GM18526 (cell line): Measurements from ENCODE around the gene SLC25A11.

Experiments
- POLR2A ChIP-seq: IDR thresholded peaks from 3 replicates; pipeline ENCODE4 v1.6.1; 2011; ENCODE audit not compliant: insufficient read length; ENCODE audit errors: extremely low read depth

SLC25A11 gene

DNA sequence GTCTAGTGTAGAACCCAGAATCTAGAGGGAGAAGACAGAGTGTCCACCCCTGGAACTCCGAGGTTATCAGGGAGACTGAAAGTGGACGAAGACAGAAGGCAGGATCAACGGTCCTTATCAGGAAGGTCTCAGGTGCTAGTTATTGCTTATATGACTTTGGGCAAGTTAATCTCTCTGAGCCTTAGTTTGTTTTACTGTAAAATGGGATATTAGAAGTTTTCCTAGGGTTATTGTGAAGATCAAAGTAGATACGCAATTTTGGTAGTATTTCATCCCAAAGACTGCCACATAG lies 1.4 kb upstream of the SLC25A11 start:
- no peak for TF ChIP-seq POLR2A

DNA sequence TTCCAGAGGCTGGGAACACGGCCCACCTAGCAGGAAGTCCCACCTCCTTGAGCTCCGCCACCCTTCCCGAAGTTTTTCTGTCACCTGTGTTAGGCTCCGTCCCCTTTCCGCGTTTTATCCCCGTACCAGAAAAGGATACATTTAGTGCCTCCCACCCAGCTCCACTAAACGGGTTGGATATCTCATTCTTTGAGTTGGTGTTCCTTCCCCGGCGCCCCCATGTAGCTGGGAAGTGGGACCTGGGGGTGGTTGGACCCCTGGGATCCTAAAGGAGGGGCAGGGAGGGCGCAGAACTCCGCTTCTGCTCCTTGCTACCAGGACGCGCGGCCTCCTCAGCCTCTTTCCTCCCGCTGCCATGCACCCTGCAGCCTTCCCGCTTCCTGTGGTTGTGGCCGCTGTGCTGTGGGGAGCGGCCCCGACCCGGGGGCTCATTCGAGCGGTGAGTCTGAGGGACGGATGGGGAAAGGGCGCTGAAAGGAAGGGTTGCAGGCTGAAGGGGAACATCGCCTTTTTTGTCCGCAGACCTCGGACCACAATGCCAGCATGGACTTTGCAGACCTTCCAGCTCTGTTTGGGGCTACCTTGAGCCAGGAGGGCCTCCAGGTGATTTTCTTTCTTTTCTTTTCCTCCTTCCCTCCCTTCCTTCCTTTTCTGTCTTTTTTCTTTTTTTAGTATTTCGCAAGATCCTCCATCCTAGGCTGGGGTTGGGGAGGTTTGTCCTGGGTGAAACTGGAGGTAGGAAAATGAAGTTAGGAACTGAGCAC lies 891 bp upstream of the SLC25A11 start:
- no peak for TF ChIP-seq POLR2A

DNA sequence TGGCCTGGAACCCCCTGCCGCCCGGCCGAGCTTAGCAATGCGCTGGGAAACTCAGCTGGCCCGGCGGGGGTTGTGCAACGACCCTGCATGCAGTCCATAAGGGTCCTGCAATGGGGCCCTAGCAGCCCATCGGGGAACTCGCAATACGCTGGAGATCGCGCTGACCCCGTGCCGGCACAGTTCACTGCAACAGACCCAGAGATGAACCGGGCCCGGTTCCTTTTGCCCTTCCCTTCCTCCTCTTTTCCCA lies 375 bp downstream of the SLC25A11 start:
- no peak for TF ChIP-seq POLR2A

DNA sequence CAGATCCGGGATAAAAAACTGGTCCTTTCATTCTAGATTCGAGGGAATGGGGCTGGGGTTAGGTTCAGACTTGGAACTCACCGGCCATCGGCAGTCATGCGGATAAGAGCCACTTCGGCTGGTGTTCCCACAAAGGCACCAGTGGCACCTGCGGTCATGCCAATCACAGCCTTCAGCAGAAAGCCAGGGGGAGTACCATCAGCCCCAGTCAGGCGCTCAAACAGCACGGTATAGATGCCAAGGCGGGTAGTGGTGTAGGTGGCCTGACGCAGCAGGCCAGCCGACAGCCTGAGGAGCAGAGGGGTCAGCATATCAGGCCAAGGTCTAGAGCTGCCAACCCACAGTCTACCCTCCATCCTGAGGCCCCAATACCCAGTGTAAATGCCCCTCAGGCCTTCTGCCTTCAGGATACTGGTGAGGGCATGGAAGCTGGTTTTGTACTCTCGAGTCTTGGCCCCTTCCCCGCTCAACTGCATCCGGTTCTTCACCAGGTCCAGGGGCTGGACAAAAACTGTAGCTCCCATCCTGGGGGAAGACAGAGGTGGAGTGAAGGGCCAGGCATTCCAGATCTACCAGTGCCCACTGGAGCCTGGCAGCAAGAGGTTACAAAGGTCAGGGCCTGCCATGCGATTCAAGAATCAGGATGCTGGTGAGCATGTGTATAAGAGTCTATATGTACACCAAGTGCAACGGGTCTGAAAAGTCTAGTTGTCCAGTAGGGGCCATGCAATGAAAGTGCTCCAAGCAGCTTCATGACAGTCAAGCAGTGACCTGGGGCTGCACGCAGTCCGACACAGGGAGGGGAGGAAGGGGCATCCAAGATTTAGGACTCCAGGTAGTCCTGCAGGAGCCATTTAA lies 929 bp downstream of the SLC25A11 start:
- TF ChIP-seq POLR2A, result no peak

DNA sequence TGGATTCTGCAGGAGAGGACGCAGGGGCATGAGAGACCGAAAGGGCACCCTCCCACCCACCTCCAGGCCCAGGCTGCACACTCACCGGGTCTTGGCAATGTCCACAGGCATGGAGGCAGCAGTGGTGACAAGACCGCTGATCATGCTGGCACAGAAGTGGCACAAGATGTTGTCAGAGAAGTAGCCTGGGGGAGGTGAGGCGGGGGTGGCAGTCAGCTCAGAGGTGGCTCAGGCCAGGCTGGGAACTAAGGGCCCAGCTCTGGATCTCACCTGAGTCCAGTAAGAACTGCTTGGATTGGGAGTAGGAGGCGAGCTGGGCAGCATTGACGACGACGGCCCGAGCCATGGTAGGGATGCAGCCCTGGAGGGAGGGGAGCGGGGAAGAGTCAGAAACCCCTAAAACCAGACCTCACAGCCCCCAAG lies 1.8 kb downstream of the SLC25A11 start:
- TF ChIP-seq POLR2A, result no peak

DNA sequence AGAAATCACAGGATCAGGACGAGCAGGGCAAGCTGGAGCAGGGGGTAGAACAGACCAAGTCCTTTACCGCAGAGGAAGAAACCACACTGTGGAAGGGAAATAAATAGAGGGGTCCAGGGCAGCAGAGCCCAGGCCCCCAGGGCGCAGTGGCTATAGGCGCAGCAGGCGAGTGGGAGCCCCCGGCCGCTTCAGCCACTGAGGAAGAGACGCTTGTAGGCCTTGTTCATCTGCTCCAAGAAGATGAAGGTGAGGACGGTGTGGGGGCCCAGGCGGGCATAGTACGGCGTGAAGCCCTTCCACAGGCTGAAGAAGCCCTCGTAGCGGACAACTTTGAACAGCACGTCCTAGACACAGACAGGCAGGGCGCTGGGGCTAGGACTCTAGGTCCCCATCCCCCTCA lies 2.3 kb downstream of the SLC25A11 start:
- TF ChIP-seq POLR2A, result no peak

DNA sequence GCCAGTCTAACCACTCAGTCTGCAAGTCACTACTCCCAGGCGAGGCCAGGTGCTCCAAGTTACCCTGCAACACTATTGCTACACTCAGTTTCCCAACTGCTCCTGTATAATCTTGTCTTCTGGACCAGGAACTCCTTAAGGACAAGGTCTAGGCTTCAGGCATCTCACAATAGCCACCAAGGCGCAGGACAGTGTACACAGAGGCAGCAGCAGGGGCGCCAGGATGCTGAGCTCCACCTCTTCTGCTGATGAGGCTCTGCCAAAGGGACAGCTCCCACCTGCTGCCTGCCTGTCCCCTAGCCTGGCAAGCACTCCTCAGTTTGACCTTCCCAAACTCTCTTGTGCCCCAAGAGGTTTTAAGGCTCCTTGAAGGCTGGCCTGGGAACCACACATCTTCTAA lies 3.4 kb downstream of the SLC25A11 start:
- TF ChIP-seq POLR2A, result no peak

DNA sequence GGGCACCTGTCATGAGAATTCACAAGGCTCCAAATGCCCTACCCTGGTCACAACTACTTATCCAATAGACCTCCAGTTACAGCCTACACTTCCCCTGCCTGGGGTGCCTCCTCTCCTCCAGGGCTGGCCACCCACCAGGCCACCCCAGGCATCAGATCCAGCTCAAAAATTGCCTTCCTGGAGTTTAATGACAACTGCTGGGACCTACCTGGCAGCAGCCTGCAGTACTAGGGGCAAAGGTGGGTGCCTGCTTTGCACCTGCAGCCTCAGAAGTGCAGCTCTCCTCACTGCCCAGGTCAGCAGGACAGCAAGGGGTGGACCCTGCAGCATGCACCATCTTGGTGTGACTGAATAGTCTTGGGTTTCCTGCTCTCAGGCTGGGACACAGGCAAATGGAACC lies 4.2 kb downstream of the SLC25A11 start:
- no peak for TF ChIP-seq POLR2A

DNA sequence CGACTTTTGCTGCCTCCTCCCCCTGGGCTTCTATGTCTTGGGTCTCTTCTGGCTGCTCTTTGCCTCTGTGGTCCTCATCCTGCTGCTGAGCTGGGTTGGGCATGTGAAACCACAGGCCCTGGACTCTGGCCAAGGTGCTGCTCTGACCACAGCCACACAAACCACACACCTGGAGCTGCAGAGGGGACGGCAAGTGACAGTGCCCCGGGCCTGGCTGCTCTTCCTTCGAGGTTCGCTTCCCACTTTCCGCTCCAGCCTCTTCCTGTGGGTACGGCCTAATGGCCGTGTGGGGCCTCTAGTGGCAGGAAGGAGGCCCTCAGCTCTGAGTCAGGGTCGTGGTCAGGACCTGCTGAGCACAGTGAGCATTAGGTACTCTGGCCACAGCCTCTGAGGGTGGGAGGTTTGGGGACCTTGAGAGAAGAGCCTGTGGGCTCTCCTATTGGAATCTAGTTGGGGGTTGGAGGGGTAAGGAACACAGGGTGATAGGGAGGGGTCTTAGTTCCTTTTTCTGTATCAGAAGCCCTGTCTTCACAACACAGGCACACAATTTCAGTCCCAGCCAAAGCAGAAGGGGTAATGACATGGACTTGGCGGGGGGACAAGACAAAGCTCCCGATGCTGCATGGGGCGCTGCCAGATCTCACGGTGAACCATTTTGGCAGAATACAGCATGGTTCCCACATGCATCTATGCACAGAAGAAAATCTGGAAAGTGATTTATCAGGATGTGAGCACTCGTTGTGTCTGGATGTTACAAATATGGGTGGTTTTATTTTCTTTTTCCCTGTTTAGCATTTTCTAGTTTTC lies 5.5 kb downstream of the SLC25A11 start:
- no peak for TF ChIP-seq POLR2A

DNA sequence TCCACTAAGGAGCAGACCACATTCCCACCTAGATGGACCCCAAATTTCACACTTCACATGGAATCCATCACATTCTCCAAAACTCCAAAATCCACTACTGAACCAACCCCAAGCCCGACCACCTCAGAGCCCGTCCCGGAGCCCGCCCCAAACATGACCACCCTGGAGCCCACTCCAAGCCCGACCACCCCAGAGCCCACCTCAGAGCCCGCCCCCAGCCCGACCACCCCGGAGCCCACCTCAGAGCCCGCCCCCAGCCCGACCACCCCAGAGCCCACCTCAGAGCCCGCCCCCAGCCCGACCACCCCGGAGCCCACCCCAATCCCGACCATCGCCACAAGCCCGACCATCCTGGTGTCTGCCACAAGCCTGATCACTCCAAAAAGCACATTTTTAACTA lies 6.2 kb downstream of the SLC25A11 start:
- TF ChIP-seq POLR2A, result no peak

DNA sequence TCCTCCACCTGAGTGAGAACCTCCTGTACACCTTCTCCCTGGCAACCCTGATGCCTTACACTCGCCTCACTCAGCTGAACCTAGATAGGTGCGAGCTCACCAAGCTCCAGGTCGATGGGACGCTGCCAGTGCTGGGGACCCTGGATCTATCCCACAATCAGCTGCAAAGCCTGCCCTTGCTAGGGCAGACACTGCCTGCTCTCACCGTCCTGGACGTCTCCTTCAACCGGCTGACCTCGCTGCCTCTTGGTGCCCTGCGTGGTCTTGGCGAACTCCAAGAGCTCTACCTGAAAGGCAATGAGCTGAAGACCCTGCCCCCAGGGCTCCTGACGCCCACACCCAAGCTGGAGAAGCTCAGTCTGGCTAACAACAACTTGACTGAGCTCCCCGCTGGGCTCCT lies 7.1 kb downstream of the SLC25A11 start:
- TF ChIP-seq POLR2A, result no peak

DNA sequence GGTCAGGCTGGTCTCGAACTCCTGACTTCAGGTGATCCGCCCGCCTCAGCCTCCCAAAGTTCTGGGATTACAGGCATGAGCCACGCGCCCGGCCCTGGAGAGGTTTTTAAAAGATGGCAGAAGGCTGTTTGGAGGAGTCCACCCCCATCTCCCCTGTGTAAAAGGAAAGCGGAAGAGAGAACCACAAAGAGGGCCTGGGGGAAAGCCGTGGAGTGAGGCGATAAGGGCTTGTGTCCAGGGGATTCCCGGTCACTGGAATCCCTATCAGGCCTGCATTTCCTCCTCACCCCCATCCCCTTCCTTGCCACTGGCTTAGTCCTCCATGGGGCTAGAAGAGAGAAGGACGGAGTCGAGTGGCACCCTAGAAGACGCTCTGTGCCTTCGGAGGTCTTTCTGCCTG lies 7.9 kb downstream of the SLC25A11 start, which contains the start of gene GP1BA:
GP1BA (plus strand) TSS at position 315 of the 400 bp plus-strand sequence. CDS start 328 bp downstream, outside the sequence.
- no peak for TF ChIP-seq POLR2A

DNA sequence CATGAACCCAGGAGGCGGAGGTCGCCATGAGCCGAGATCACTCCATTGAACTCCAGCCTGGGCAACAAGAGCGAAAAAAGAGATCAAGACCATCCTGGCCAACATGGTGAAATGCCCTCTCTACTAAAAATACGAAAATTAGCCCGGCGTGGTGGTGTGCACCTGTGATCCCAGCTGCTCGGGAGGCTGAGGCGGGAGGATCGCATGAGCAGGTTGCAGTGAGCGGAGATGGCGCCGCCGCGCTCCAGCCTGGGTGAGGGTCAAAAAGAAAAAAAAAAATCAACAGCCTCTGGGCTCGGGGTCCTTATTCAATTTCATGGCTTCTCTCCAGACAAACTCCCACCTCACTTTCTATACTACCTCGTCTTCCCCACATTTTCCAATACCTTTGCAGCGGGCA lies 11.0 kb downstream of the SLC25A11 start:
- no peak for TF ChIP-seq POLR2A

DNA sequence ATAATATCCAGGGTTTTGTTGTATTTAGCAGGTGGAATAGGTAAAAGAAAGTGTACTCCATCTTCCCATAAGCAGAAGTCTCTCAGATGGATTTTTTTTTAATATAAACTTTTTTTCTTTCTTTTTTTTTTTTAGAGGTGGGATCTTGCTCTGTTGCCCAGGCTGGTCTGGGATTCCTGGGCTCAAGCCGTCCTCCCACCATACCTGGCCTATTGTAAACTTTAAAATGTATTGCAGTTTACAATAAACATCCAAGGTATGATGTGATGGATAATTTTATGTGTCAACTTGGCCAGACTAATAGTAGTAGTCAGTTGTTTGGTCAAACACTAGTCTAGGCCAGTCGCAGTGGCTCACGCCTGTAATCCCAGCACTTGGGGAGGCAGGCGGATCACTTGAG lies 18.5 kb downstream of the SLC25A11 start:
- no peak for TF ChIP-seq POLR2A

DNA sequence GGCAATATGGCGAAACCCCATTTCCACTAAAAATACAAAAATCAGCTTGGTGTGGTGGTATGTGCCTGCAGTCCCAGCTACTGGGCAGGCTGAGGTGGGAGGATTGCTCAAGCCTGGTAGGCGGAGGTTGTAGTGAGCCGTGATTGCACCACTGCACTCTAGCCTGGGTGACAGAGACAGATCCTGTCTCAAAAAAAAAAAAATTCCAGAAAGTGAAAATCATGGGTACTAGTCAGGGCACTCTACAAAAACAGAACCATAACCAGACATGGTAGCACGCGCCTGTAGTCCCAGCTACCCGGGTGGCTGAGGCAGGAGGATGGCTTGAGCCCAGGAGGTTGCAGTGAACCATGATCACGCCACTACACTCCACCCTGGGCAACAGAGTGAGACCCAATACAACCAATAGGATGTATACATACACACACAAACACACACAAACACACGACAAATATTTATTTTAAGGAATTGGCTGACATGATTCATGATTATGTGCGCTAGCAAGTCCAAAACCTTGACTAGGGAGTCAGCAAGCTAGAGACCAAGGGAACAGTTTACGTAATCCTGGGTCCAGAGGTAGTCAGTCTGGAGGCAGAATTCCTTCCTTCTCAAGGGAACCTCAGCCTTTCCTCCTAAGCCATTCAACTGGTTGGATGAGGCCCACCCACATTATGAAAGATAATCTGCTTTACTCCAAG lies 19.3 kb downstream of the SLC25A11 start:
- TF ChIP-seq POLR2A, result no peak

DNA sequence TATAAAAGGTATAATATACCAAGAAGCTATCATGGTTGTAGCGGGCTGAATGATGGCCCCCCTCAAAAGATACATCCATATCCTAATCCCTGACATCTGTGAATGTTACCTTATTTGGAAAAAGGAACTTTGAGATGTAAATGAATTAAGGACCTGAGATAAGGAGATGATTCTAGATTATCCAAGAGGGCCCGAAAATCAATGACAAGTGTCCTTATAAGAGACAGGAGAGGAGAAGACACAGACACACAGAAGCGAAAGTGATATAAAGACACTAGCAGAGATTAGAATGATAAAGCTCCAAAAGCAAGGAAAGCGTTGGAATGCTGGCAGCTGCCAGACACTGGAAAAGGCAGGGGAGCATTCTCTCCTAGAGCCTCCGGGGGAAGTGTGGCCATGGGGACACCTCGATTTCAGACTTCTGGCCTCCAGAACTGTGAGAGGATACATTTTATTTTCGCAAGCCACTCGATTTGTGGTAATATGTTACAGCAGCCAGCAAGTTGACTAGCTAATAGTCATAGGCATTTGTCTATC lies 20.3 kb downstream of the SLC25A11 start:
- TF ChIP-seq POLR2A, result no peak

DNA sequence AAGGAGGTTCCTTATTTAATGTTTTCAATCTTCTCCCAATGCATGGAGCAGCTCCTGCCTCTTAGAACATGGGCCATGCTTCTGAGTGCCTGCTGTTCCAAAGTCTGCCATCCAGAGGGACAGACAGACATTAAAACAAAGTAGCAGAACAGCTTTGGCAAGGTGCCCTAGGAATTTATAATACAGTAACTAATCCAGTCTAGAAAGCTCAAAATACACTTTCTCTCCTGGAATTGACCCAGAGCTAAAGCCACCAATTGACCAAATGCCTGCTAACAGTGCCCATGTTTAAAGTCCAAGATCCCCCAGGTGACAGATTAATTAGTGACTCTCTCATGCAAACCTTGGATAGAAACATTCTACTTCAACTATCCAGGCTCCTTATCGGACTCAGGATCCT lies 25.9 kb downstream of the SLC25A11 start:
- TF ChIP-seq POLR2A, result no peak
